HG02852 (cell line): Measurements from ENCODE around the gene HSD11B1.

Experiments
- ATAC-seq: cut with Tn5 transposase; IDR thresholded peaks from one replicate; pipeline ENCODE4 v1.9.1; 2021; ENCODE audit warnings: mild to moderate bottlenecking, moderate library complexity; ENCODE audit not compliant: unreplicated experiment

Gene HSD11B1

GRCh38 chr1:209751627-209752231, 47.1 kb downstream of the HSD11B1 start:
- ATAC-seq: peak; percentile 51

- ATAC-seq: no peak
These were observed 48.2 kb downstream of the HSD11B1 start for GRCh38 chr1:209752890-209753289.

GRCh38 chr1:209755256-209755655, 50.6 kb downstream of the HSD11B1 start:
- ATAC-seq: no peak

GRCh38 chr1:209755926-209756614, 51.4 kb downstream of the HSD11B1 start, which contains the start of gene TRAF3IP3:
Gene TRAF3IP3, plus strand, starts transcription at chr1:209756053. Its CDS starts 3,987 bp downstream, at chr1:209760040.
- peak; percentile 67 for ATAC-seq

GRCh38 chr1:209756615-209757445, 52.2 kb downstream of the HSD11B1 start:
- peak; percentile 24 for ATAC-seq

- ATAC-seq: no peak
These were observed 53.8 kb downstream of the HSD11B1 start for GRCh38 chr1:209758400-209758799.

- no peak for ATAC-seq
These were observed 55.2 kb downstream of the HSD11B1 start for GRCh38 chr1:209759829-209760359.

- no peak for ATAC-seq
These were observed 56.5 kb downstream of the HSD11B1 start for GRCh38 chr1:209761011-209761635.

- ATAC-seq: no peak
These were observed 61.4 kb downstream of the HSD11B1 start for GRCh38 chr1:209766051-209766450.

GRCh38 chr1:209767096-209767495, 62.5 kb downstream of the HSD11B1 start:
- ATAC-seq: no peak

GRCh38 chr1:209767706-209768105, 63.1 kb downstream of the HSD11B1 start:
- ATAC-seq: no peak

- ATAC-seq: peak; percentile 88
These were observed 63.7 kb downstream of the HSD11B1 start for GRCh38 chr1:209768354-209768774.

GRCh38 chr1:209769171-209769904, 64.7 kb downstream of the HSD11B1 start:
- peak; percentile 67 for ATAC-seq

- ATAC-seq: no peak
These were observed 65.3 kb downstream of the HSD11B1 start for GRCh38 chr1:209769971-209770370.

GRCh38 chr1:209770636-209771415, 66.2 kb downstream of the HSD11B1 start:
- no peak for ATAC-seq

- no peak for ATAC-seq
These were observed 67.5 kb downstream of the HSD11B1 start for GRCh38 chr1:209772126-209772525.

GRCh38 chr1:209774592-209774991, 69.9 kb downstream of the HSD11B1 start:
- peak; percentile 71 for ATAC-seq

GRCh38 chr1:209775678-209776077, 71.0 kb downstream of the HSD11B1 start:
- peak; percentile 43 for ATAC-seq

GRCh38 chr1:209777587-209777986, 72.9 kb downstream of the HSD11B1 start:
- ATAC-seq: no peak
